HG03558 (cell line): ENCODE data around the gene MMP25.
"Not testable (repeated sequence)": the region's sequence is repeated elsewhere in the genome, so short reads cannot be mapped to it uniquely, and the experiment has no call there.

Experiments used
- ATAC-seq: cut with Tn5 transposase; IDR thresholded peaks from one replicate; pipeline ENCODE4 v1.9.1; 2021; ENCODE audit warnings: moderate number of reproducible peaks; ENCODE audit not compliant: unreplicated experiment; ENCODE audit errors: extremely low read depth

MMP25 gene

DNA sequence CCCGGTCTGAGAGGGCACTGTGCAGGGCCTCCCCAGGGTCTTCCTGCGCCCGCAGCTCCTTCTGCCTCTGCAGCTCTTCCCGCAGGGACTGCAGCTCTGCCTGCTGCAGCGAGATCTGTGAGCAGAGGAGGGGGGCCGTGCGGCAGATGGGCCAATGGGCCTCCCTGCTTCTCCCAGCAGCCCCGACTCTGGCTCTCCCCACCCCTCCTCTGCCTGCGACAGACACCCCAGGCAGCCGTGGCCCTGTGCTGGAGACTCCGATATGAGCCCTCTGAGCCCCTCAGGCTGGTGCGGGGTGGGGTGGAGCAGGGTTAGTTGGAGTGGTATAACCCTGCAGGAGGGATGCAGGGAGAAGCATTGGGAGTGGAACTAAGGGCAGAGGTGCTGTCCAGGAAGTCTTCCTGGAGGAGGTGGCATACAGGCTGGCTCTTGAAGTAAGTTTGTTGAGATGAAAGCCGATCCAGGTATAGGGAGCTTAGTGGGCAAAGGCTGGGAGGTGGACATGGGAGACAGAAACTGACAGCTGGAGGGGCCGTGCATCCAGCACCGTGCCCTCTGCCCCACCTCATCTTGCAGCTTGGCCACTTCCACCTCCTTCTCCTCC, 17.5 kb upstream of the MMP25 start:
- no peak for ATAC-seq

DNA sequence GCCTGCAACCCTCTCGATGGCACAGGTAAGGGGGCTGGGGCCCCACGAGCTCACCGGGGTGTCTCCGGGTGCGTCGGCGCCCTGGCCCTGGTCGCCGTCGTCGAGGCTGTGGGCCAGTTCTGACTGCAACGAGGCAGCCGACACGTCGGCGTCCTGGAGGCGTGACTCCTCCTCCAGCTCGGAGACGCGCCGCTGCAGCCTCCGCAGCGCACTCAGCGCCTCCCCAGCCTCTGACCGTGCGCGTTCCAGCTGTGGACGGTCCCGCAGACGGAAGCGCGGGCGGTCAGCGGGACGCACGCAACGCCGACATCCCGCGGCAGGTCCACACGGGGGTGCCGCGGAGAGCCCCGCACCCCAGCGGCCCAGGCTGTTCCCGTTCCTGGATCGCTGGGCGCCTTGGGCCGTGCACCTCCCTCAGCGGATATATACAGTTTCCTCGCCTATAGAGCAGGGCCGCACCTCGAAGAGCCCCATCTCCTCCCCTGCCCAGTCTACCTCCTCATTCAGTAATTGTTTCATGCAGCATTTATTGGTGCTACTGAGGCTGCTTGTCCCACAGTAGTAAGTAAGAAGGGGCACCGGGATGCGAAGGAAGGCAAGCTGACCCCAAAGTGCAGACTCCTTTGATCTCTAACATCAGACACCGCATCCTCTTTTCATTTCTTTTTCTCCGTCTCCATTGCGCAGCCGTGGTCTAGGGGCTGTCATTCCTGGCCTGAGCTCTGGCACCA, 16.7 kb upstream of the MMP25 start:
- ATAC-seq, result no peak

DNA sequence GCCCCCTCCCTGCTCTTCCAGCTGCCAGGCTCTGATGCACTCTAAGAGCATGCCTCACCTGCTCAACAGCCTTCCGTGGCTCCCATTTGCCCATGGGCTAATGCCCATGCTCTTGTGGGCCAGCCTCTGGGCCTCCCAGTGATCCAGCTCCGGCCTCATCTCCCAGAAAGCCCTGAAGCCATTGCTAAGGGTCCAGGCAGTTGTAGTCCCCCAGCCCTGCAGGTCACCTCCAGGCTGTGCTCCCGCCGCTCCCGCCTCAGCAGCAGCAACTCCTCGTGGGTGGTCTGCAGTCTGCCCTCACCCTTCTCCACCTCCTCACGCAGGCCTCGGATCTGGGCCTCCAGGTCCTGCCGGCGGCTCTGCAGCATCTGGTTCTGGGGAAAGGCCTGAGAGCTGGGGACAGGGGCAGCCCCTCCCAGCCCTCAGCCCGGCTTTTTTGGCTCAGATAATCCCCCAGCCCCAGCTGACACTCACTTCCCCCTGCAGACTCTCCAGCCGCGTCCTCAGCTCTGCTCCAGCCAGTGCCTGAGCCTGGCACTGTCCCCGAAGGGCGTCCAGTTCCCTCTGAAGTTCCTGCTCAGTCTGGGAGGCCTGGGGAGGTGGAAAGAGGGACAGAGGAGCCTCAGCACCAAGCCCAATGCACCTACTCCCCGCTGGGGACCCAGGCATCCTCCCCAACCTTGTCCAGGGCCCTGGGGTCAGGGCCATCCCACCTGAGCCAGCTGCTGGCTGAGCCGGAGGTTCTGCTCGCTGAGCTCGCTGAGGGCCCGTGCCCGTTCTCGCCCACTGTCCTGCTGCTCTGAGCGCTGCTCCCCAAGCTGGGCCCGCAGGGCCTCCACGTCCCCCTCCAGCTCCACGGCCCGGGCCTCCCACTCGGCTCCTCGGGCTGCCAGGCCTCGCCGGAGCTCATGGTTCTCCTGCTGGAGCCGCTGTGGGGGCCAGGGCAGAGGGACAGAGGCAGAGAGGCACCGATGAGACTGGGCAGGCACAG, 15.8 kb upstream of the MMP25 start:
- ATAC-seq, result no peak

DNA sequence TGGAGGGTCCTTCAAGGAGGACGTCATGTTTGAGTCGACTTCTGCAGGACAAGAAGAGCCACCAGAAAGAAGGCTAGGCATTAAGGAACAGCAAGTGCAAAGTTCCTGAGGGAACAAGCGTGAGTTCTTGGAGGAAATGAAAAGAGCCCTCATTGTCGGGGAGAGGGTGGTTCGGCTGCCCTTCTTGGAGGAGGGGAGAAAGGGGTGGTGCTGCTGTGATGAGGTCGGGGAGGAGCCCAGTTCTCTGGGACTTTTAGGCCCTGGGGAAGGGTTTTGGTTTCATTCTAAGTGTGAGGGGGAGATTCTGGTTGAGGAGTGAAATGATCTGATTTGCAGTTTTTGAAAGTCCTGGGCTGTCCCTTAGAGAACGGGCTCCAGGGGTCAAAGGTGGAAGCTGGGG, 13.7 kb upstream of the MMP25 start:
- no peak for ATAC-seq

DNA sequence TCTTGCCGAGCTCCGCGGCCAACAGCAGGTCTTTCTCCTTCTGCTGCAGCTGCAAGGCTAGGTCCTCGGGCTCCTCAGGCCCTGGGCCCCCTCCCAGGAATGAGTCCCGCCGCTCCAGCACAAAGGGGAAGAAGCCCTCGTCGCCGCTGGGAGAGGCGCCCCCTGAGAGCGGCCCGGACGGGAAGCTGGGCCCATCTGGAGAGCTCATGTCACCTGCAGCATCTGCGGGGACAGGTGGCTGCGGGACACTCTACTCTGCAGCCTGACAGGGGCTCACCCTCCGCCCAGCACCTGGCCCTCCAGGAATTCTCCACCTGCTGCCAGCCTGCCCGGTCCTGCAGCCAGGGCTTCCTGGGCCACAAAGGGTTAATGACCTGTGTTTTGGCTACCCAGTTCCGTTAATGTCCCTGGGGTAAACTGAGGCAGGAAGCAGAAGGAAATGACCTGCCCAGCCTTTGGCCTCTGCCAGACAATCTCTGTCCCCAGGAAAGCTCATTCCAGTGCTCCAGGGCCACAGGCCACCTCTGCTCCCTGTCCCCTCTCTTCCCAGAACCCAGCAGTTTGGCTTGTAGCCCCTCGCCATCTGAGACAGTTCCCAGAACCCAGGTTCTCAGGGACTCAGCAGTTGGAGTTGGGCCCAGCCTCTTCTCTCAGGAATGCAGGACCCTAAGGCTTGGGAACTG, 10.9 kb upstream of the MMP25 start:
- no peak for ATAC-seq

DNA sequence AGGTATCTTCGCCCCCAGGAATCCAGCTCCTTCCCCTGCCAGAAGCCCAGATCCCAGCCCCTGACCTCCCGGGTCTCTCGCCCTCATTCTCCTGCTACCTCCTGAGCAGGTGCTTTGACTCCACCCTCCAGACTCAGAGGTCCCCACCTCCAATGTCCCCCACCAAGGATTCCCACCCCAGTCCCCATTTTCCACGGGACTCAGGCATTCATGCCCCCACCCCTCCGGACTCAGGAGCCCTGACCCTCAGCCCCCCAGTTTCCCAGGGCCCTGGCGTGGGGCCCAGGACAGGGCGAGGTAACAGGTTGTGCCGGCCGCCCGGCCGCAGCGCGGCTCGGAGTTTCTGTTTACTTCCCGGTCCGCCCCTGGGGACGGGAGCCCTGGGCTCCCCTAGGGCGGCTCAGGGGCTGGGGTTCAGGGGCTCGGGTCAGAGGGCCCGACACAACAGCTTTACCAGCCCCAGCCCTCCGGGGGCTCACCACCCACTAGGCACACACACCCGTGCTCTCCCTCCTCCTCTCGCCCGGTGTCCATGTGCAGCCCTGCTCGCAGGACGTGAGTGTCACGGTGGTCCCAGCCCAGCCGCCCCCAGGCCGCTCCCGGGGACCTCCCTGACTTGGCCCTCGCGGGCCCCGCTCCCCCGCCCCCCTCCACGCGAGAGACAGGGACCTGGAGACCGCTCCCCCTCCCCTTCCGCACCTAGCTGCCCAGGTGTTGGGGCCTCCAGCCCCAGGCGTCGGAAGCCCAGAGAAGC, 10.2 kb upstream of the MMP25 start:
- ATAC-seq, result no peak

DNA sequence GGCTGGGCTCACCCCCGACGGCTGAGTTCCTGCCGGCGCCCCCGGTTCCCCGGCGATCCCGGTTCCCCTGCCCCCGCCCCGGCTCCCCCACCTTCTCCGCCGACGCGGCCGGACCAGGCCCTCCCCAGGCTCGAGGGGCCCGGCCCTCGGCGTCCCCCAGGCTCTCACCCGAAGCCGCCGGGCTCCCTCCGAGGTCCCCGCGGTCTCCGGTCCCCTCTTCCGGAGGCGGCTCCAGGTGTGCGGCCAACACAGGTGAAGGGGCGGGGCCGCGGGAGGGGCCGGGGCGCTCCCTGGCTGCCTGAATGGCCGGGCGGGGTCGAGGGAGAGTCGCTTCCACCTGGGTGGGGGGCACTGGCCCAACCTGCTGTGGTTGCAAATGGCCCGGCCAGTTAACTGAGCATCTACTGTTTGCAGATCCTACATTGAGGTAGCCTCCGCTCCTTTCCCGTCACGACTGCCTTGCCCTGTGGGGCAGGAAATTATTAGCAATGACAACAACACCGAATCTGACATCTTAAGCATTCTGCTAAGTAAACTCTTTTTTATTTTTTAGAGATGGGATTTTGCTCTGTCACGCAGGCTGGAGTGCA, 9.5 kb upstream of the MMP25 start, which contains the start of gene BICDL2:
Gene BICDL2 (minus strand): TSS at position 219 of the 590 bp plus-strand sequence. CDS start 1,448 bp downstream, outside the sequence.
- no peak for ATAC-seq

DNA sequence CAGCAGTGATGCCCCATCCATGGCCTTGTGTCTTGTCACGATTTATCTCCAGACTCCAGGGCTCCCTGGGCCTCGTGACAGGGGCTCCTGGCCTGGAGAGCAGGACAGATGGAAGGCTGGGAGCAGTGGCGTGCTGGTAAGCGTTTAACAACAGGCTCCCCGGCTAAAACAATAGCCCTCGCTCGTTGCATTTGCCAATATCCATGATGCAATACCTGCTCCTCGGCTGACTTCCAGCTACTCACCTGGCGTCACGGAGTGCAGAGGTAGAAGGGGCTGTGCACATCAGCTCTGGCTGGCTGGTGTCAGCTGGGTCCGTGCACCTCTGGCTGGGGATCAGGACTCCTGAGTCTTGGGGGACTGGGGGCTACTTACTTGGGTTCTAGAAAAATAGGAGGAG, 8.1 kb upstream of the MMP25 start:
- ATAC-seq, result no peak

DNA sequence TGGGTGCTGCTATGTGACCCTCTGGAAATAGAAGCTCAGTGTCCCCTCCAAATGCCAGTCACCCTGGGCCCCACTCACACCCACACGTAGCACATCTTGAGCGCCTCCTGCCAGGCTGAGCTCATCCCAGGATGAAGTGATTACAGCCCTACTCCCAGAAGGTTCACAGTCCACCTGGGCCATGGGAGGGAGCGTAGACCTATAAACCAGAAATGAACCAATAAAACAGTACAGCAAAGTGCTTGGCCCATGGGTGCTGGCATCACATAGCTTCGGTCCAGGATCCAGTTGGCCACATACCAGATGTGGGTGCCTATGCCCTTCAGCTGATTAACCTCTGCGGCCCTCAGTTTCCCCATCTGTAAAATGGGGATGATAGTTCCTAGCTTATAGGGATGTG, 7.5 kb upstream of the MMP25 start:
- ATAC-seq, result no peak

DNA sequence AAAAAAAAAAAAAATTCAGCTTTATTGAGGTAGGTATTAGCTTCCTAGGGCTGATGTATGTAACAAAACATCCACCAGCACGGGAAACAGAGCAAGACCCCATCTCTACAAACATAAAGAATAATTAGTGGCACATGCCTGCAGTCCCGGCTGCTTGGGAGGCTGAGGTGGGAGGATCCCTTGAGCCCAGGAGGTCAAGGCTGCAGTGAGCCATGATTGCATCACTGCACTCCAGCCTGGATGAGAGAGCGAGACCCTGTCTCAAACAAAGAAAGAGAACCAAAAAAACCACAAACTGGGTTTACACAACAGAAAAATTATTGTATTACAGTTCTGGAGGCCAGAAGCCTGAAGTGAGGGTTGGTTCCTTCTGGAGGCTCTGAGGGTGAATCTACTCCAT, 4.0 kb upstream of the MMP25 start:
- no peak for ATAC-seq

DNA sequence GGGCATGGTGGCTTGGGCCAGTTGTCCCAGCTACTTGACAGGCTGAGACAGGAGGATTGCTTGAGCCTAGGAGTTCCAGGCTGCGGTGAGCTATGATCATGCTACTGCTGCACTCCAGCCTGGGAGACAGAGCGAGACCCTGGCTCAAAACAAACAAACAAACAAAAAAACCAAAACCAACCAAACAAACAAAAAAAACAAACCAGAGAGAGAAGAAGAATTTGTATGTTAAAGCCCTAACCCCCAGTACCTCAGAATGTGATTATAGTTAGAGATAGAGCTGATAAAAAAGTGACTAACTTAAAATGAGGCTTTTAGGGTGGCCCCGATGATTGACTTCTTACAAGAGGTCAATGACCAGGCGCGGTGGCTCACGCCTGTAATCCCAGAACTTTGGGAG, 1.7 kb upstream of the MMP25 start:
- no peak for ATAC-seq

DNA sequence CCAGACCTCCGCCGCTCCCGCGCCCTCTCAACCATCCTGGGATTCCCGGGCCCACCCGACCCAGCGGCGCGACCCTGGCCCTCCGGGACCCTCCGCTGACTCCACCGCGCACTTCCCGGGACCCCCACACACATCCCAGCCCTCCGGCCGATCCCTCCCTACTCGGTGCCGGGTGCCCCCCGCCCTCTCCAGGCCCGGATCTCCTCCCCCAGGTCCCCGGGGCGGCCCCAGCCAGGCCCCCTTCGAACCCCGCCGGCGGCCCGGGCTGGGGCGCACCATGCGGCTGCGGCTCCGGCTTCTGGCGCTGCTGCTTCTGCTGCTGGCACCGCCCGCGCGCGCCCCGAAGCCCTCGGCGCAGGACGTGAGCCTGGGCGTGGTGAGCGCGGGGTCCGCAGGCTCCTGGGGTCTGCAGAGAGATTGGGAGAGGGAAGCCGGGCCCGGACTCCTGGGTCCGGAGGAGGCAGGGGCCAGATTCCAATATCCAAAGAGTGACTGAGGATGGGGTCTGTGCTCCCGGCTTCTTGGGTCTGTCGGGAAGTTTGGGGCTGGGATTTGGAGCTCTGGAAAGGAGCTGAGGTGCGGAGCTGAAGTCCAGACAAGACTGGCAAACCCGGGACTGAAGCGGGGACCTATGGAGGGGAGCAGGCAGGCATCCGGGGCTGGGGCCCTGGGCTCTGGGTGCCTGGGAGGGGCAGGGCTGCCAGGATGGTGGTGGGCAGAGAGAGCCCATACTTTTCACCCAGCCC, 453 bp downstream of the MMP25 start:
- ATAC-seq, result no peak

DNA sequence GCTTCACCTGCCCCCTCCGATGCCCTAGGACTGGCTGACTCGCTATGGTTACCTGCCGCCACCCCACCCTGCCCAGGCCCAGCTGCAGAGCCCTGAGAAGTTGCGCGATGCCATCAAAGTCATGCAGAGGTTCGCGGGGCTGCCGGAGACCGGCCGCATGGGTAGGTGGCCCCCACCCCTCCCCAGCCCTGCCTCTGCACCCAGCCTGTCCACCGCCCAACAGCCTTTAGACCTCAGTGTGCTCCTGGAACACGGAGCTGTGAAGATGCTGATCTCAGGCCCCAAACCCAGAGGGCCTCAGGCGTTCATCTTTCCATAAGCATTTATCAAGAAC, 993 bp downstream of the MMP25 start:
- ATAC-seq, result no peak

DNA sequence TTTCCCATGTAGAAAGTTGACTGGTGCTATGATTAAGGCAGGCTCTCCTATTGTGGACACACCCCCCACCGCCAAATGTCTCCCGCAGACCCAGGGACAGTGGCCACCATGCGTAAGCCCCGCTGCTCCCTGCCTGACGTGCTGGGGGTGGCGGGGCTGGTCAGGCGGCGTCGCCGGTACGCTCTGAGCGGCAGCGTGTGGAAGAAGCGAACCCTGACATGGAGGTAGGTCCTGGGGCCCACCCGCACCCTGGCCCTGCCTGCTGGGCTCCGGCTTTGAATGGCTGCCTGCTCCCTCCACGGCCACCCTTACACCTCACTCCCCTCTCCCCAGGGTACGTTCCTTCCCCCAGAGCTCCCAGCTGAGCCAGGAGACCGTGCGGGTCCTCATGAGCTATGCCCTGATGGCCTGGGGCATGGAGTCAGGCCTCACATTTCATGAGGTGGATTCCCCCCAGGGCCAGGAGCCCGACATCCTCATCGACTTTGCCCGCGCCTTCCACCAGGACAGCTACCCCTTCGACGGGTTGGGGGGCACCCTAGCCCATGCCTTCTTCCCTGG, 3.6 kb downstream of the MMP25 start:
- ATAC-seq, result no peak

DNA sequence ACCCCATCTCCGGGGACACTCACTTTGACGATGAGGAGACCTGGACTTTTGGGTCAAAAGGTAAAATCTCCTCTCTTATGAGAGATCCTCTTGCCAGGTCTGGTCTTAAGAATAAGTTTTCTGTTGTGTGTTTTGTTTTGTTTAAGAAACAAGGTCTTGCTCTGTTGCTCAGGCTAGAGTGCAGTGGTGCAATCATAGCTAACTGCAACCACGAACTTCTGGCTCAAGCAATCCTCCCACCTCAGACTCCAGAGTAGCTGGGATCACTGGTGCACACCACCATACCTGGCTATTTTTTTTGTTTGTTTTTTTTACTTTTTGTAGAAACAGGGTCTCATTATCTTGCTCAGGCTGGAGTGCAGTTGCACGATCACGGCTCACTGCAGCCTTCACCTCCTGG, 4.1 kb downstream of the MMP25 start:
- ATAC-seq, result no peak

DNA sequence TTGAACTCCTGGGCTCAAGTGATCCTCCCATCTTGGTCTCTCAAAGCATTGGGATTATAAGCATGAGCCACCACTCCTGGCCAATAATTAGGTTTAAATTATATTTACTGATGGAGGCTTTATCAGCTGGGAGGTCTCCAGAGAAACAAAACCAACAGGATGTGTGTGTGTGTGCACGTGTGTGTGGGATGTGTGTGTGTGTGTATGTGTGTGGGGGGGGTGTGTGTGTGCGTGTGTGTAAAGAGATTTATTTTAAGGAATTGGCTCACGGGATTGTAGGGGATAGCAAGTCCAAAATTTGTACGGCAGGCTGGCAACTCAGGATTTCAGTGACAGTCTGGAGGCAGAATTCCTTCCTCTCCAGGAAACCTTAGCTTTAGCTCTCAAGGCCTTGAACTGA, 4.6 kb downstream of the MMP25 start:
- no peak for ATAC-seq

DNA sequence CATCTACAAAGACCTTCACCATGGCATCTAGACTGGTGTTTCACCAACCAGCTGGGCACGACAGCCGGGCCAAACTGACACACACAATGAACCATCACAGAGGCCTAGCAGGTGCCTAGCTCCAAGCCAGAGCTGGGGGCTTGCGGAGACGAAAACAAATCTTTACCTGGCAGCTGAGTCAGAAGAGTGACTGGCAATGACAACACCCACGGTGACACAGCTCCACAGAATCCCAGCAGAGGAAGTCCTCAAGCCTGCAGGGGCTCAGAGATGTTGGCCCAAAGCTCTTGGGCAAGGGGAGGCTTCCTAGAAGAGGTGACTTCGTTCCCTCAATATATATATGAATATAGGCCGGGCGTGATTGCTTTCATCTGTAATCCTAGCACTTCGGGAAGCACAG, 5.1 kb downstream of the MMP25 start:
- no peak for ATAC-seq

DNA sequence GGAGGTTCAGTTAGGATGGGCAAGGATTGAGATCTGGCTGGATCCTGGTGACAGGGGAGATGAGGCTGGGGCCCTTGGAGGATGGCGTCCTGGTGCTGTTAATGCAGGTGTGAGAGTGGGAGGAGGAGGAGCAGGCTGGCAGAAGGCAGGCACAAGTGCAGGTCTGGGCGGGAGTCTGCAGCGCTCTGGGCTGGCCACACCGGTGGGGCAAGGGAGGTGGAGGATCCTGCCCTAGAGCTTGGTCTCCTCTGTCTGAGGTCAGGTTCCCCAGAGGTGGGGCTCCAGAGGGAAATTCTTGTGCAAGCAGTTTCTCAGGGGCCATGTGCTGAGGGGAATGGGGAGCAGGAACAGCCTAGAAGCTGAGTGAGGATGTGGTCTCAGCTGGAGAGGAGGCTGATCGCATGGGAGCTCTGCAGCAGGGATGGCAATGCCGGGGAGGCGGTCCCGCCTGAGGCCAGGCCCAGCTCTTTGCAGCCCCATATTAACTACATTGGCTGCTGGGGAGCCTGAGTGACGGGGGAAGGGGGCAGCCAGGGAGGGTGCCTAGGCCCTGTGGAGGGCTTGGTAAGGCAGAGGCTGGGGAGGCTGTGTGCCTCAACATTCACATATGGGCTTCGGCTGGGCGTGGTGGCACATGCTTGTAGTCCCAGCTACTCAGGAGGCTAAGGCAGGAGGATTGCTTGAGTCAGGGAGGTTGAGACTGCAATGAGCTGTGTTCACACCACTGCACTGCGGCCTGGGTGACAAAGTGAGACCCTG, 6.4 kb downstream of the MMP25 start:
- not testable (repeated sequence) for ATAC-seq
